HCT116 (cell line): ENCODE measurements around the gene YBX1. TPM values are rescaled to one million over a fixed set of nuclear protein-coding genes. Genes with fewer than 3 reads are reported as not detected.

Experiments used
- ATAC-seq: fragments of 200-7000 bp; cut with Tn5 transposase; 2 replicates; pipeline ENCODE4 v1.9.1; 2020; ENCODE audit warnings: mild to moderate bottlenecking, moderate library complexity
- BruUV-seq: library from RNA; stranded (reverse); fragments of 400-500 nt; replicated peaks from 2 replicates; lab custom pipeline; 2021; lab: Mats Ljungman, UMichigan
- CTCF ChIA-PET: fragments of 300-600 bp; sonication (Branson Sonifier 250); formaldehyde crosslinking; loops from one replicate; lab custom pipeline; 2021; ENCODE audit warnings: antibody characterized with exemption; lab: Charles Lee
- POLR2A ChIA-PET: fragments of 300-600, 350-600 bp; sonication (Branson Sonifier 250); formaldehyde crosslinking; loops from one replicate; lab custom pipeline; 2021; ENCODE audit warnings: antibody characterized with exemption; lab: Charles Lee
- RAD21 ChIA-PET, 2 experiments: fragments of 300-600 bp; sonication (Branson Sonifier 250); formaldehyde crosslinking; loops; one replicate each; lab custom pipeline; 2023; ENCODE audit warnings: low total read pairs in 2 of 2; ENCODE audit not compliant: uncharacterized antibody in 2 of 2, unreplicated experiment in 2 of 2, low non-redundant PET in 1 of 2; lab: Charles Lee
- DNase-seq: peaks from one replicate; pipeline ENCODE4 v3.0.0-alpha.2; 2010; ENCODE audit warnings: low read depth, low spot score
- H2AFZ ChIP-seq: fragments of 200-600 bp; shearing (Covaris generic), sonication (generic); 2 replicates; pipeline ENCODE4 v1.6.1; 2017; ENCODE audit warnings: low read depth, mixed run types, mixed read lengths, antibody characterized with exemption, low read length; ENCODE audit not compliant: poor library complexity, severe bottlenecking
- H3K27ac ChIP-seq: 2 replicates; pipeline ENCODE4 v1.5.1; 2012; ENCODE audit warnings: low read depth, low read length
- H3K27me3 ChIP-seq: fragments of 200-600 bp; sonication (generic); 2 replicates; pipeline ENCODE4 v1.6.1; 2016; ENCODE audit warnings: mixed run types, low read length, mixed read lengths; ENCODE audit not compliant: insufficient read depth
- H3K36me3 ChIP-seq, 2 experiments: fragments of 200-500 bp in 1 of 2; fragments of 200-600 bp in 1 of 2; sonication (Bioruptor generic) in 1 of 2; sonication (generic) in 1 of 2; 2 replicates each; pipeline versions ENCODE4 v1.5.1 to v1.6.1; 2014 to 2016; ENCODE audit warnings: low read length in 2 of 2, inconsistent platforms in 1 of 2, mixed read lengths in 1 of 2, mixed run types in 1 of 2; ENCODE audit not compliant: insufficient read depth in 2 of 2, control insufficient read depth in 1 of 2
- H3K4me1 ChIP-seq, 2 experiments: fragments of 200-600 bp in 1 of 2; sonication (generic) in 1 of 2; 2 replicates each; pipeline versions ENCODE4 v1.5.1 to v1.6.1; 2012 to 2017; ENCODE audit warnings: low read length in 2 of 2, inconsistent platforms in 1 of 2, mild to moderate bottlenecking in 1 of 2, mixed read lengths in 1 of 2, mixed run types in 1 of 2, moderate library complexity in 1 of 2; ENCODE audit not compliant: insufficient read depth in 2 of 2, control insufficient read depth in 1 of 2
- H3K4me2 ChIP-seq: fragments of 200-600 bp; sonication (generic); 2 replicates; pipeline ENCODE4 v1.6.1; 2017; ENCODE audit warnings: mixed run types, low read length, mixed read lengths
- H3K4me3 ChIP-seq, 2 experiments: fragments of 200-600 bp in 1 of 2; sonication (generic) in 1 of 2; replicated peaks in 1 of 2; 2 replicates each; pipeline ENCODE4 v1.5.1; 2011 to 2016; ENCODE audit warnings: low read length in 2 of 2, control low read depth in 1 of 2, low read depth in 1 of 2, mild to moderate bottlenecking in 1 of 2, mixed read lengths in 1 of 2, mixed run types in 1 of 2
- H3K79me2 ChIP-seq: fragments of 200-600 bp; sonication (generic); 2 replicates; pipeline ENCODE4 v1.6.1; 2017; ENCODE audit warnings: mild to moderate bottlenecking, mixed run types, low read length, moderate library complexity, mixed read lengths; ENCODE audit not compliant: insufficient read depth
- H3K9ac ChIP-seq: fragments of 200-600 bp; sonication (generic); 2 replicates; pipeline ENCODE4 v1.6.1; 2016; ENCODE audit warnings: low read length, mixed read lengths
- H3K9me2 ChIP-seq: fragments of 200-600 bp; sonication (generic), shearing (Covaris generic); 2 replicates; pipeline ENCODE4 v1.6.1; 2017; ENCODE audit warnings: mixed run types, mild to moderate bottlenecking, moderate library complexity; ENCODE audit not compliant: insufficient read depth
- H3K9me3 ChIP-seq, 2 experiments: fragments of 200-500 bp in 1 of 2; fragments of 200-600 bp in 1 of 2; sonication (Bioruptor generic) in 1 of 2; sonication (generic) in 1 of 2; 2 replicates each; pipeline ENCODE4 v1.6.1; 2014 to 2017; ENCODE audit warnings: low read length in 2 of 2, mixed read lengths in 2 of 2, inconsistent platforms in 1 of 2, low read depth in 1 of 2, mild to moderate bottlenecking in 1 of 2, mixed run types in 1 of 2, moderate library complexity in 1 of 2; ENCODE audit not compliant: control insufficient read depth in 1 of 2, insufficient read depth in 1 of 2
- H4K20me1 ChIP-seq: fragments of 200-600 bp; sonication (generic), shearing (Covaris generic); 2 replicates; pipeline ENCODE4 v1.6.1; 2017; ENCODE audit warnings: mixed run types, mild to moderate bottlenecking, moderate library complexity; ENCODE audit not compliant: insufficient read depth
- ATF3 ChIP-seq: IDR thresholded peaks from 2 replicates; pipeline ENCODE4 v1.6.1; 2012
- CBX3 ChIP-seq: IDR thresholded peaks from 2 replicates; pipeline ENCODE4 v1.6.1; 2012; ENCODE audit warnings: low read depth
- CEBPB ChIP-seq: IDR thresholded peaks from 2 replicates; pipeline ENCODE4 v1.6.1; 2012; ENCODE audit warnings: low read depth
- EZH2 ChIP-seq: fragments of 200-600 bp; sonication (generic); IDR thresholded peaks from 2 replicates; pipeline ENCODE4 v1.6.1; 2017; ENCODE audit warnings: antibody characterized with exemption, mixed run types
- FOSL1 ChIP-seq: IDR thresholded peaks from 2 replicates; pipeline ENCODE4 v1.6.1; 2012; ENCODE audit warnings: low read depth
- POLR2AphosphoS5 ChIP-seq: IDR thresholded peaks from 2 replicates; pipeline ENCODE4 v1.6.1; 2011; ENCODE audit warnings: mild to moderate bottlenecking, low read depth, low read length, moderate library complexity
- RAD21 ChIP-seq: IDR thresholded peaks from 2 replicates; pipeline ENCODE4 v1.6.1; 2012; ENCODE audit warnings: low read depth, mild to moderate bottlenecking
- SRF ChIP-seq: IDR thresholded peaks from 2 replicates; pipeline ENCODE4 v1.6.1; 2012; ENCODE audit warnings: low read depth
- YY1 ChIP-seq: IDR thresholded peaks from 2 replicates; pipeline ENCODE4 v1.6.1; 2011; ENCODE audit warnings: low read length, low read depth, moderate library complexity, mild to moderate bottlenecking; ENCODE audit not compliant: insufficient replicate concordance; ENCODE audit errors: extremely low read depth
- ZBTB33 ChIP-seq: IDR thresholded peaks from 2 replicates; pipeline ENCODE4 v1.6.1; 2011; ENCODE audit warnings: mild to moderate bottlenecking, low read length, moderate library complexity; ENCODE audit not compliant: insufficient replicate concordance; ENCODE audit errors: extremely low read depth
- intact Hi-C: fragments of 100-400 bp; cut with micrococcal nuclease; formaldehyde crosslinking; loops from 2 replicates; pipeline ENCODE4 v1.10.0; 2022
- total RNA-seq: library from RNA; stranded (reverse); gene quantifications from one replicate; pipeline ENCODE4 v1.2.1, GENCODE V29; 2021; ENCODE audit not compliant: unreplicated experiment

The YBX1 gene
- total RNA-seq, 1 experiment from 2014 or later, result 1,009 TPM

- DNase-seq, result no peak
- intact Hi-C loops, result no loop called here
- peaks cover 95% of the 10 kb centered on the region; the same call in 1 of the 2 replicates for H4K20me1 ChIP-seq
- no peak overlapping the region for H3K27ac ChIP-seq
- no peak overlapping the region for H3K4me2 ChIP-seq
- CTCF ChIA-PET, result no interaction called here
- no peaks in the 10 kb centered on the region for H3K27me3 ChIP-seq
- POLR2A ChIA-PET, result interaction anchor here (1.6 kb wide), 1 partner anchor 10 kb away, joined by 9 read pairs; the partner anchor contains the start of gene YBX1
- TF ChIP-seq SRF, result no peak
- TF ChIP-seq CBX3, result no peak
- TF ChIP-seq POLR2AphosphoS5, result no peak
- no peak for TF ChIP-seq ZBTB33
- no peak for TF ChIP-seq RAD21
- no peak for TF ChIP-seq YY1
- TF ChIP-seq CEBPB, result no peak
- no peak for TF ChIP-seq ATF3
- TF ChIP-seq FOSL1, result no peak
- TF ChIP-seq EZH2, result no peak
- TF ChIP-seq, all 23 proteins: peak for 0
- BruUV-seq, result no TSS peak
- Histone ChIP-seq H3K9ac (no peak overlapping the region), H3K4me1 (peaks cover 11 to 19% of the 10 kb centered on the region in 2 experiments; a peak in 3 of 4 replicates), H2AFZ (no peak overlapping the region), H3K79me2 (peaks cover 100% of the 10 kb centered on the region), H3K4me3 (no peak overlapping the region), H3K9me3 (no peaks in the 10 kb centered on the region), H3K9me2 (no peaks in the 10 kb centered on the region), H3K36me3 (peaks cover 22 to 68% of the 10 kb centered on the region in 2 experiments)
- RAD21 ChIA-PET, result no interaction called here
- no peak for ATAC-seq
Observed at GRCh38 chr1:42692911-42693310, 10.7 kb downstream of the YBX1 start.
